GM19452 (cell line): ENCODE measurements around the gene HNRNPF.
A peak's percentile ranks its signal among the peaks of the same experiment; 100 is the strongest.
"Not testable (repeated sequence)": the region's sequence is repeated elsewhere in the genome, so short reads cannot be mapped to it uniquely, and the experiment has no call there.

ENCODE experiments used
- ATAC-seq: cut with Tn5 transposase; IDR thresholded peaks from one replicate; pipeline ENCODE4 v1.9.1; 2021; ENCODE audit not compliant: unreplicated experiment

The HNRNPF gene

GRCh38 chr10:43352951-43353350, 56.0 kb downstream of the HNRNPF start:
- ATAC-seq: no peak

- no peak for ATAC-seq
These were observed 57.7 kb downstream of the HNRNPF start for GRCh38 chr10:43351301-43351700.

- ATAC-seq: no peak
These were observed 58.3 kb downstream of the HNRNPF start for GRCh38 chr10:43350686-43351085.

- ATAC-seq: no peak
These were observed 58.8 kb downstream of the HNRNPF start for GRCh38 chr10:43350156-43350555.

GRCh38 chr10:43348511-43349312, 60.3 kb downstream of the HNRNPF start:
- peak; percentile 96 for ATAC-seq

GRCh38 chr10:43347997-43348396, 61.0 kb downstream of the HNRNPF start:
- ATAC-seq: peak; percentile 22

- no peak for ATAC-seq
These were observed 64.9 kb downstream of the HNRNPF start for GRCh38 chr10:43344051-43344450.

- no peak for ATAC-seq
These were observed 65.9 kb downstream of the HNRNPF start for GRCh38 chr10:43343126-43343525.

GRCh38 chr10:43342279-43343125, 66.5 kb downstream of the HNRNPF start:
- no peak for ATAC-seq

- no peak for ATAC-seq
These were observed 67.5 kb downstream of the HNRNPF start for GRCh38 chr10:43341450-43341849.

GRCh38 chr10:43340619-43341018, 68.4 kb downstream of the HNRNPF start:
- ATAC-seq: no peak

GRCh38 chr10:43340101-43340500, 68.9 kb downstream of the HNRNPF start:
- ATAC-seq: no peak

GRCh38 chr10:43339136-43339535, 69.8 kb downstream of the HNRNPF start:
- no peak for ATAC-seq

GRCh38 chr10:43338117-43338516, 70.9 kb downstream of the HNRNPF start:
- ATAC-seq: no peak

GRCh38 chr10:43337536-43337935, 71.5 kb downstream of the HNRNPF start:
- ATAC-seq: not testable (repeated sequence)

- ATAC-seq: no peak
These were observed 72.2 kb downstream of the HNRNPF start for GRCh38 chr10:43336641-43337318.

- ATAC-seq: no peak
These were observed 72.9 kb downstream of the HNRNPF start for GRCh38 chr10:43336061-43336460.
